Stimulated activated CD4-positive, alpha-beta T cell treated with anti-CD3 and anti-CD28 coated beads, TNF-alpha, amount 100 ng/mL, for 24 hours (primary cell): ENCODE measurements around the gene ZP4.
"Not testable (repeated sequence)": the region's sequence is repeated elsewhere in the genome, so short reads cannot be mapped to it uniquely, and the experiment has no call there.

Source experiments
- DNase-seq, 3 experiments: peaks; one replicate each; pipeline ENCODE4 v3.0.0-alpha.2; 2020; ENCODE audit warnings: low read depth in 3 of 3

The ZP4 gene

DNA sequence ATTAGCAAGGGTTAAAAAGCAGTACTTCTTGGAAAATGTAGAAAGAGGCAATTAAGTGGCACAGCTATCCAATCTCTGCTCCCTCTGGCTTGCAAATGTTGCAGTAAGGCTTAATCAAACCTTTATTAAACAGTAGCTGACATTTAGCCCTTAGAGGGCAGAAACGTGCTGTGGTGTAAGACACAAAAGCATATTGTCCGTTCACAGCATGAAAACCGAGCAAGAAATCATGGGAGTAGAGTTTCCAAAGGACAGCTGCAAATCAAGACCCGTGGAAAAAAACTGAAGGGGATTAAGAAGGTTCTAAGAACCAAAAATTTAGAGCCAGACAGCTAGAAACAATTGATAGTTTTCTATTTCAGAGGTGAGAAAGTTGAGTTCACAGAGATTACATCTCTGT, 13.1 kb downstream of the ZP4 start:
- no peak for DNase-seq

DNA sequence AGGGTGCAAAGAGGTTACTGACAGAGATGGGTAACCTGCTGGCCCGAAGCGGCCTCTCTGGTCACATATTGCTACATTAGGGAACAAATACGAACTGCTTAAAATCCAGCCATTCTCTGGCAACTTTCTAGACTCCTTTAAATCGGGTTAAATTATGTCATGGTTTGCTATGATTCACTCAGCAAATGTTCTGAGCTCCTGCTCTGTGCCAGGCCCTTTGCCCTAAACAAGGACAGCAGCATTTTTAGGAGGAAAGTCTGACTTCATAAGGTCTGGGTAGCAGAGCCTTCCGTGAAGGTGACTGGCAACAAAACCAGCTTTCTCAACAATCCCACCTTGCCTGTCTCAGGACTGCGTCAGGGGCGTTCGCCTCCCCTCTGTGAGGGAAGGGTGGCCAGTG, 15.4 kb downstream of the ZP4 start:
- DNase-seq, result no peak

DNA sequence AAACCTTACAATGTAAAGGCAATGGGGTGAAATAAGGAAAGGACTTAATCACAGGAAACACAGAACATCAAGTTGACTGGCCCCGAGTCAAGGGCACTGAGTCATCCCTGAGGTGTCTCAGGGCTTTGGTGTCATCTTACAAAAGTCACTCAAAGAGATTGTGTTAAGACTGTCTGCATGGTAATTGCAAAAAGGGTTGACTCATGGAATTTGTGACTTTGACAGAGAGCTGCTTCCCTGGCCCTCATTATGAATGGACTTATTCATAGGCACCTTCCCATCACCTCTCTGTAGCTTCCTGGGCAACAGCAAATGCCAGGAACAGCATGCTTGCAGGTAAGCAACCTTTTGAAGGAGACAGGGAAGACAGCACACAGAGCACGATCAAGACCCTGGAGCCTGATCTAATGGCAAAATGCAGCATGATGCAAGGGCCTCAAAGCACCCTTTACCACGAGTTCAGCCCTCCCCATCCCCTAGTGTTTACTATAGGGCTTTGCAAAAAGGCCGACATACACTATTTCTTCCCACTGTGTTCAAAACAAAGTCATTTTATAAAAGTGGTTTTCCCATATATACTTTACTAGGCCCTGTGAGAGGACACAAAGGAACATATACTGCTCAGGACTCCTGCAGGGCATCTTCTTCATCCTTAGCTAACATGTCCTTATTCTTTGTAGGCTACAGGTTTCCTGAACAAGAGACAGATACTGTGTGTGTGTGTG, 17.1 kb downstream of the ZP4 start:
- no peak for DNase-seq

DNA sequence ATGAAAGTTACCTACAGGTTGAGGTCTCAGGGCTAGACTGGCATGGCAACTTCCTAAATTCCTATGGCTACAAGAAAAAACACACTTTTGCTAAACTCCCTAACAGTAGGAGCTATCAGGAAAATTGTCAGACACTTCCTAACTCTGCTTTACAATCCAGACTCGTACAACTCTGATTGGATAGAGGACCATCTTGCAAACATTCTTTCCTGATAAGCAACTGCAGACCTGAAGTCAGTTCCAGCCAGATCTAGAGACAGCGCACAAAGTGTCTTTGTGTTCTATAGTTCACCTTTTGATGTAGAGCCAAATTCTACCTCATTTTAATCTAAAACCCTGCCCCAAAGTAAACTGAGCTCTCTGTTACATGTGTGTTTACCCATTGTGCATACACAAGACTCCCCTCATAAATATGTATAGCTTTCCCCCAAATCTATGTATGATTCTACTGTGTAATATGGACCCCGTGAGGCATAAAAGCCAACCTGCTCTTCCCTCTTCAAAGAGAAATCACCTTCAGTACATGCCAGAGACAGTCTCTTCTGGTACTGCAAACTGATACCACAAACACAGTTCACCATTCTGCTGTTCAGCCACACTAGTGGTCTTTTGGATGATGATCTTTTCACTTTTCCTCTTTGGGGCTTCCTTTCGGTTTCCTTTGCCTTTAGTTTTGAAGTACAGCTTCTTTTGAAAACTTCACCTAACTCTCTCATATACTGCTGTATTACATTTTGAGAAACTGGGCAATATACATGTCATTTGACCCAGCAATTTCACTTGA, 21.7 kb downstream of the ZP4 start:
- no peak for DNase-seq

DNA sequence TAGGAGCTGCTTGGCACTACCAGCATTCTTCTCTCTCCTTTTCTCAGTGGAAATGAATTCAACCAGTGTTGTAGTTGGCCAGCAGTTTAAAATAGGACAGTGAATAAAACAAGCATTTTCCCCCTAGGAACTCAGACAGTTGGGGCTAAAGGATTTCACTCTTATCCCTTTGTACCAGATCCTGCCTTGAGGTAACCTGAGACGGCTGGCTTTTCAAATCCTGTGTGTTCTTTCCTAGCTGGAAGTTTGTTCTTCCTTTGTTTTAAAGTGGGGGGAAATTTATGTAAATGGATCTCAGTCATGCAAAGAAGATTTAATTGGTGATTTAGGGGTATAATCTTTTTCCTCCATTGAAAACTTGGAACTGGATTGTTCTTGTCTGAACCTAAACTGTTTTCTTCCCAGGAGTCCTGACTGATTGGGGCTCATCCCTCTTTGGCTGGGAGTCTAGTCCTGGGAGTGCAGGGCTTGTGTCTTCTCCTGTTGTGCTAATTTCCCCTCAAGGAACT, 23.3 kb downstream of the ZP4 start:
- no peak for DNase-seq

DNA sequence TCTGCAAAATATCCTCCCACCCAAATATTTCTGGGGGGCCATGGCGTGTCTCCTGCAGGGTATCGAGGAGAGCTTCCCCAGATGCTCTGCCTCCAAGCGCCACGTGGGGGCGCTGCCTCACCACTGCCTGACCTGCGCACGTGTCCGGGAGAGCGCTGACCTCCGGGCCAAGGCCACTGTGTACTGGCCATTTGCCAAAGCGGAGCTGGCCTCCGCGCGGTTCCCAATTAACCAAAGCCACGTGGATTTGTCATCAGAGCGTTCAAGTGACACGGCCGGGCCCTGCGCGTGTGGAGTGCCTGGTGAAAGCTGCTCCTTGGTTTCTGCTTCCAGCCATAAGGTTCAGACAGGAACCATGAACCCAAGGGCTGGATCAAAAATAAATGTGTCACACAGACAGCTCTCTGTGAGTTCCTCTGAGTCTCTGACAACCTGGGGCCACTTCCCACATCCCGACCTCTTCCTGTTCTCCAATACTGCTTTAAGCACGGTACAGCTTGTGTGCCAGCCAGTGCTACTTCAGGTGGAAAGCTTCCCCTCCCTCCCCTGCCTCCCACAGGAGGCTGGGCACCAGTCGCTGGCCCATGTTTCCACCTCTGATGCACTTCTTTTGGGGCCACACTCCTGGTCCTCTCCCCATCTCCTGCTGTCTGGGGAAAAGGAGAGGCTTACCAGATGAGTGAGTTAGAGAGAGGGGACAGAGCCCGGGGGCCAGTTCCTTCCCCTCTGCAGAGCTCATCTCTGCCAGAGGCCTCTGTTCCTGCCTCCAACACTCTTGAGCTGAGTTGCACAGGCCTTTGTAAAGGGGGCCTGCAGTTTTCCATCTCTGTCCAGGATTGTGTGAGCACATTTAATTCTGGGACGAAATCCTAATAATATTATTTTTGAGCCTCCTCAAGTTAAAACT, 26.1 kb downstream of the ZP4 start:
- DNase-seq, result peak in 1 of 3 experiments; percentile 5

DNA sequence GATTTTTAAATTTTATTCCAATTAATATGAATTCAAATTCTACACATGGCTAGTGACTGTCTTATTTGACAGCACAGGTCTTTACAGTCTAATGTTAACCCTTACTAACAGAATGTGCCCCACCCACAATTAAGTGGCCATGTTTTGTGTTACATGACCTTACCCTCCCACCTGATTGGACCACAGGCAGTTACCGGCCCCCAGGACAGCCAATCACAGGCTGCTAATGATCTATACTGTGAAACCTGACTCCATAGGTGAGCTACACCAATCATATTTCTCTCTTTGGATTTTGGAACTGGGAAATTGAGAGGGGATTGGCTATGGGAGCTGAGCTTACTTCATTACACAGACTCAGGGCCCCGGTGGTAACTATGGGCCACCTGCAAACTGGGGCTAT, 27.5 kb downstream of the ZP4 start:
- DNase-seq, result no peak

DNA sequence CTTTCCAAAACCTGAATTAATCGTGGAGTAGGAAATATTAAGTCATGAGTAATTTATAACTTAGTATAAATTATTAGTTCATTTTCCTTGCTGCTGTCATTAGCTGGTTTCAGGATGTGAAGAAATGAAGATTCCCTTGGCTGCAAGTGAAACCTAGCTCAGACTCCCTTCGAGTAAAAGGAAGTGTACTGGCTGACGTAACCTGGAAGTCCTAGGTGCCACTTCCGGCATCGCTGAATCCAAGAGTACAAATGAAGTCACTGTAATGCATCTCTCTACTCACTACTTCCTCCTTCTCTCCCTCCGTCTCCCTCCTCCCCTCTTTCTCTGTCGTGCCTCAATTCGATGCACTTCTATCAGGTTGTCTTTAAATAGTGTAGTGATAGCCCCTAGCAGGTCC, 28.8 kb downstream of the ZP4 start:
- no peak for DNase-seq

DNA sequence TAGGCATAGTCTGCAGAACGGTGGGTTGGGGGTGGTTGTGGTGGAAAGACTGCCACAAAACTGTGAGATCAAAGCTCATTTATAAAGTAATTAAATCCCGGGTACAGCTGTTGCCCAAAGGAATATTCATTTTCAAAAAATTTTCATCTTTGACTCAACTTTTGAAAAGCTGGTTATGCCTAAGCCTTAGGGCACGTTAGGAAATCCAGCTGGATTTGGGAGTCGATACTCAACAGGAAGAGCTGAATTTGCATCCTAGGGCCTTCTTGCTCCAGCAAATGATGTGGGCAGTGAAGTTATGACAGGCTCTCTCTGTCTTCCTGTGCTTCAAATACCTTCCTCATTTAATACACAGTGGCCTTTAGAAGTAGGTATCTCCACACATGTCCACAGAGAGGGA, 31.7 kb downstream of the ZP4 start:
- no peak for DNase-seq

DNA sequence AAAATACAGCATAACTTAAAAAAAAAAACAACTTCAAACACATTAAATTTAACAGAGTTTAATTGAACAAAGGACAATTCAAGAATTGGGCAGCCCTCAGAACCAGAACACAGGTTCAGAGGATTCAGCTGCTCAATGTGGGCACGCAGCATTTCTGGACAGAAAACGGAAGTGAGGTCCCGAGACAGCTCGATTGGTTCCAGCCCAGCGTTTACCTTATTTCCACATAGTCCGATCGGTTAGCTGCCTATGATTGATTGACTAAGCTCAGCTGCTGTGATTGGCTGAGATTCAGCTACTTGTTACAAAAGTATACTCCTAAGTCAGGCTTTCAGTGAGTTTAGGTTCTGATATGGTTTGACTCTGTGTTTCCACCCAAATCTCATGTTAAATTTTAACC, 33.3 kb downstream of the ZP4 start:
- no peak for DNase-seq

DNA sequence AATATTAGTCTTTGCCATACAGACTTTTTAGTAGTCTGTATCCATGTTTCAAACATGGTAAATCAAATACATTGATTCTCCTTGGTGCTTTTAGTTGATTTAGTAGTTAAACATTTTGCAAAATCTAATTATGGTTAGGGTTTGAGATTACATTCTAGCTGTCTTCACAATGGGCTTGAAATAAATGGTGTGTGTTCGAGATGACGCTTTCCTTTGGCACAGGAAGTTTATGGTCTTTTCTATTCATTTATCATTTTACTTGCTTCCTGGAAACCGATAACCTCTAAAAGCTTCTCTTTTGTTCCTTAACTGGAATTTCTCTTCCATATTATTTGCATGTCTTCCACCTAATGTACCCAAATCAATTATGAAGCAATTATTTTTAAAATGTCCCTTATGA, 38.4 kb downstream of the ZP4 start:
- DNase-seq, result no peak

DNA sequence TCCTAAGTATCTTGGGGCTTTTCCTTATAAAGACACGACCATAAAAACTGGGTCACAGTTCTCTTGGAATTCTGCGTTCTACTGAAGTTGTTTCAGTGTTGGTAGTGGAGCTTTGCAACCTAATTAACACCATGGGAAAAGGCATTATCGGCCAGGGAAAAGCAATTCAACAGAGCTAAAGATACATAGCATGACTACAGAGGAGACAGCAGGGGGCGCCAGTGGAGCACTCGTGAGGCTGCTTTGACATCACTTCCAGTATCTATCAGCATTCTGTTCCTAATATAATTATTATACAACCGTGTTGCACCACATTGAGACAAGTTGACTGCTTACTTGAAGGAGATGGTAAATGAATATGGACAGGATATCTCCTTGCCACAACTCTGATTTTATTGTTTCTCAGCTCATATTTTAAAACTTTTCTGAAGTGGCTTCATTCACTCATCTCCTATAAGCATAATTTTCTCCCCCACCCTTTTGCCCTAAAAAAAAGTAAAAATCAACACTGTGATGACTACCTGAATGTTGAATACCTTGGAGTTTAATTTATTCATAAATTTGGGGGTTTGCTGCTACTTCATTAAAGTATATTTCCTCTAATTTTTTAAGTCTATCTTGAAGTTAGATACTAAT, 39.4 kb downstream of the ZP4 start:
- DNase-seq, result peak in 1 of 3 experiments; percentile 22

DNA sequence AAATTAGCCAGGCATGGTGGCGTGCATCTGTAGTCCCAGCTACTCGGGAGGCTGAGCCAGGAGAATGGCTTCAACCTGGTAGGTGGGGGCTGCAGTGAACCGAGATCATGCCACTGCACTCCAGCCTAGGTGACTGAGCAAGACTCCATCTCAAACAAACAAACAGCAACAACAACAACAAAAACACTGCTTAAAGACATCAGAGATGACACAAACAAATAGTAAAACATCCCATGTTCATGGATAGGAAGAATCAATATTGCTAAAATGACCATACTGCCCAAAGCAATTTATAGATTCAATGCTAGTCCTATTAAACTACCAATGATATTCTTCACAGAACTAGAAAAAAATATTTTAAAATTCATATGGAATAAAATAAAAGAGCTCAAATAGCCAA, 47.2 kb downstream of the ZP4 start:
- DNase-seq, result not testable (repeated sequence)

DNA sequence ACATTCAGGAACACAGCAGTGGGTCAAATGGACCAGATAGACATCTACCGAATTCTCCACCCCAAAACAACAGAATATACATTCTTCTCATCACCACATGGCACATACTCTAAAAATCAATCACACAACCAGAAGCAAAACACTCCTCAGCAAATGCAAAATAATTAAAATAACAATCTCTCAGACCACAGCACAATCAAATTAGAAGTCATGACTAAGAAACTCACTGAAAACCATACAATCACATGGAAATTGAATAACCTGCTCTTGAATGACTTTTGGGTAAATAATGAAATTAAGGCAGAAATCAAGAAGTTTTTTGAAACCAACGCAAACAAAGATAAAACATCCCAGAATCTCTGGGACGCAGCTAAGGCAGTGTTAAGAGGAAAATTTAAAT, 49.2 kb downstream of the ZP4 start:
- DNase-seq, result no peak

DNA sequence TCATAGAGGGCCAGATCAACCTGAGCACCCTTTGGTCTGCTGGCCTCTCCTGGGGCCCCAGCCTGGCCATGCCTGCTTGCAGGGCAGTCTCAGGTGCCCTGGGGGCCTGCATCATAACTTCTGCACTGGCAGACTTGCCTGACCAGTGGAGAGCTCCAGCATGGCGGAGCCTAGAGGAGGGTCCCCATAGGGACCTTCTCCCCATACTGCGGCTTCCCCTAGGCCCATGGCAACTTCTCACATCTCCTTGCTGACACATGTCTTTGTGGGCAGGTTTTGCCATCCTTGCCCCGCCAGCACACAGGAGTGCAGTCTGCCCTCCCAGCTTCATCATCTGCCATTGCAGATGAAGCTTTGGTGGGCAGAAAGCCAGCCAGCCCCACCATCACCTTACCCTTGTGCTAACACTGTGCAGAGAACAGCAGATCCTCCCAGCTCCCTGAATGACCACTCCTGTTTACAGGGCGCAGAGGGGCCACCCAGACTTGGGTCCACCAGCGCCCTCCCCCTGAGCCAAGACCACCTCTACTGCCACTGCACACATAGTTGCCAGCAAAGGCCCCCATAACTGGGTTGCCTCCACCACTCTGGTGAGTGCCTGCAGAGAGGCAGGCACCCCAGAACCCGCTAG, 51.7 kb downstream of the ZP4 start:
- no peak for DNase-seq

DNA sequence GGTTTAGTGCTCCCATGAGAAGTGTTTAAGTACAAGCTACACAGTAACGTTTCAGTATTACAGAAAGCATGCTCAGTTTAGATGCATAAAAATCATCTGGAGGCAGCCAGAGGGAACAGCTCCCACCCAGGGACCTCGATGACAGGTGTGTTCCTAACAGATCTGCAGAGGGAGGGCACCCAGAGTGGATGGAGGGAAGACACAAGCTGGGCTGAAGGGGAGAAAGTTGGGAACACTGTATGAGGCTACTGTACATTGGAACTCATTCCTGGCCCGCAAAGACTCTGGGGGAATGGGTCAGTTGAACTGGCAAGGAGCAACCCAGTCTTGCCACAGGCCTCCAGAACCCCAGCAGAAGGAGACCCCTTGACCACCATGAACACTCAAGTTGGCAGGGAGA, 52.4 kb downstream of the ZP4 start:
- no peak for DNase-seq

DNA sequence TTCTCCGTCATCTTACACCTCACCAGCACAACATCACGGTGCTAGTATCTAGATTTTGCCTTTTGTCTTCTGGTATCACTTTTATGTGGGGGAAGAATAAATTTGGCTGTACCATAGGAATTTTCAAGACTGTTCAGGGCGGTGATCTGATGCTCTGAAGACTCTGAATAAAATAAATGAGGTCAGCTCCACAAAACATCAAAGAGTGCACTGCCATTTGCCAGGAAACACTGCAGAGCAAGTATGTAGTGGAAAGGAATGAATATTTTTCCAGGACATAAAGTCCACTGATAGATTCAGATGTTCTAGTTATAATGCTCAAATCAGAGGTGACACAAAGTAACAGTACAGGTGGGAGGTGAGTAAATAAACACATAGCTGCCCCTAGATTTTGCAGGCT, 56.3 kb downstream of the ZP4 start:
- DNase-seq, result no peak

DNA sequence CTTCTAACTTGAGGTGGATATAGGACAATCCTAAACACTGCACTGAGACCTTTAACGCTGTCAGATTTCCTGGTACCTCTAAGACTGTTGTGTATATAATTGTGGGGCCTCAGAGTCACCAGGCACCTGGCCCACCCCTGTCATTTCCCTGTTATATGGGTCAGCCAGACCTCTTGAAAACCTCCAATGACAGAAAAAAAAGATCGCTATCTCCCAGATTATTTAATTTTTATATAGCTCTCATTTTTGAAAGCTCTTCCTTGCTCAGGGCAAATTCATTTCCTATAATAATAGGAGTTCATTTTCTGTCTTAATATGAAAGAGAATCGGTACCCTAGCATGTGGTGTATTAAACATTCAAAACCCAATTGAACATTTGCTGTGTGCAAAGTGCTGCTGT, 56.7 kb downstream of the ZP4 start:
- no peak for DNase-seq

DNA sequence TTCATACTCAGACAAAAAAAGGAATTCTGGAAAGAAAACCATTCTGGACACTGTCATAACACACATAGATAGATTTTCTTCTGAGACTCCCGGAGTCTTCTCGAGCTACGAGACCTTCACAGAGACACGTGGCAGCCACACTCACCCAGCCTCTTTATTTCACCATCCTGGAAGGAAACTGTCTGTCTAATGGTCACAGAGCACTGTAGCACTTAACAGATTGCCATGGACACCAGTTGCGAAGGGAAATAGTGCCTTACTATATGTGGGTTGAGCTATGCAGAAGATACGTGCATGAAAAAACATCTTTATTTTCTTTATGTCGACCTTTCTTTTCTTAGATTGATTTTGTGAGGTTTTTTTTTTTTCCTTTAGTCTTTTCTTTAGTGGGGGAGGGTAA, 57.9 kb downstream of the ZP4 start:
- no peak for DNase-seq
